Gastrocnemius medialis (tissue), 4 donors: ENCODE data around the gene MRPL10. TPM values are rescaled to one million over a fixed set of nuclear protein-coding genes. Genes with fewer than 3 reads are reported as not detected.

ENCODE experiments used
- ATAC-seq, 2 donors: fragments of 150-250 bp; one replicate each; pipeline ENCODE4 v1.9.1; 2016
- DNase-seq, 2 donors: peaks; one replicate each; pipeline ENCODE4 v3.0.0-alpha.2; 2019
- H3K27ac ChIP-seq, 4 donors: fragments of 200-600 bp; sonication (generic); 1 replicate in 1 of 4; 2 replicates in 3 of 4; pipeline ENCODE4 v1.5.1; 2016 to 2018; ENCODE audit warnings: mild to moderate bottlenecking in 2 of 4, moderate library complexity in 1 of 4
- H3K27me3 ChIP-seq, 3 donors: fragments of 200-600 bp; sonication (generic) in 2 of 3; 1 replicate in 1 of 3; 2 replicates in 2 of 3; pipeline versions ENCODE4 v1.5.1 to v1.6.0; 2016 to 2019; ENCODE audit warnings: mild to moderate bottlenecking in 1 of 3, moderate library complexity in 1 of 3
- H3K36me3 ChIP-seq, 2 donors: fragments of 200-600 bp; sonication (generic) in 1 of 2; one replicate each; pipeline ENCODE4 v1.5.1; 2017 to 2018
- H3K4me1 ChIP-seq, 2 donors: fragments of 200-600 bp; sonication (generic) in 1 of 2; one replicate each; pipeline ENCODE4 v1.5.1; 2016 to 2017; ENCODE audit warnings: mild to moderate bottlenecking in 2 of 2
- H3K4me3 ChIP-seq, 4 donors: fragments of 200-600 bp; sonication (generic) in 3 of 4; 1 replicate in 1 of 4; 2 replicates in 3 of 4; pipeline ENCODE4 v1.5.1; 2016 to 2019; ENCODE audit warnings: mild to moderate bottlenecking in 2 of 4
- H3K9me3 ChIP-seq, 3 donors: fragments of 200-600 bp; sonication (generic) in 2 of 3; 1 replicate in 1 of 3; 2 replicates in 2 of 3; pipeline ENCODE4 v1.5.1; 2016 to 2019
- POLR2A ChIP-seq, 2 donors: fragments of 450-650 bp; IDR thresholded peaks; one replicate each; pipeline ENCODE4 v1.6.1; 2017; ENCODE audit warnings: antibody characterized with exemption in 2 of 2, mild to moderate bottlenecking in 2 of 2, moderate library complexity in 2 of 2
- in situ Hi-C, 4 donors: fragments of 200-750 bp; cut with MboI; loops; one replicate each; pipeline versions ENCODE4 v1.15.0 to v1.8.0; 2017; ENCODE audit warnings: low sequenced_read_pairs in 4 of 4
- intact Hi-C: fragments of 100-400 bp; cut with DNase I; formaldehyde crosslinking; loops from one replicate; pipeline ENCODE4 v1.15.1; 2023; ENCODE audit warnings: low total_unique reads
- total RNA-seq, 4 donors: library from RNA; depleted of rRNA; stranded (reverse); fragments of >200 nt; gene quantifications; one replicate each; pipeline versions ENCODE4 v1.1.0 to v1.2.3, GENCODE V29; 2016
- TF ChIP-seq, protein P1 (sequence below), 5 experiments: fragments of 450-650 bp in 3 of 5; fragments of 200-600 bp in 2 of 5; sonication (generic) in 2 of 5; IDR thresholded peaks in 4 of 5; conservative IDR thresholded peaks in 1 of 5; 1 replicate in 4 of 5; 2 replicates in 1 of 5; pipeline ENCODE4 v1.5.1; 2016 to 2019; ENCODE audit warnings: antibody characterized with exemption in 5 of 5, mild to moderate bottlenecking in 3 of 5, moderate library complexity in 3 of 5

Gene MRPL10
- total RNA-seq, 4 donors from 2014 or later, result 38.6 to 76.5 (median 49.6) TPM

DNA sequence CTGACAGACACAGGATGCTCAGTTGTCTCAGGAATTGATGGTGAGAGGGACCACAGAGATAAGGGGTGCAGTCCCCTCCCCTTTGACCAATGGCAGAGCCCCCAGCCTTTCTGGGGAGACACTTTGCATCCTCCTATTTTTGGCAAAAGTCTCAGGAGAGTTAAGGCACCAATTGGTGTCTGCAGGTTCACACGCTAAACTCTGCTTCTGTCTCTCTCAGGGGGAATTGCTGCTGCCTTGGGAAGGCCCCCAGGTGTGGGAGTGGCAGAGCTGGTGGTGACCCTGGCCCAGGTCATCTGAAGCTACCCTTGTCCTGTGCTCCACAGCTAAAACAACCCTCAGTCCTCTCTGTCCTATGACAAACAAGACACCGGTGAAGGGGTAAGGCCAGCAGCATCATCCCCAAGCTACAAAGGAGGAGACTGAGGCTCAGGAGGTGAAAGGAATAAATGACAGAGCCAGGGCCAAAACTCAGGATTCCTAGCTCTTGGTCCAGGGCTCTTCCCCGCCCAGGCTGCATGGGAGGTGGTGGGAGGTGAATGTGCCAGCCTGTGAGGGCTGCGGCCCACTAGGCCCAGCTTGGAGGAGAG is 30.1 kb downstream of the MRPL10 start:
- Histone ChIP-seq H3K36me3 (no peaks in the 10 kb centered on the region), H3K4me3 (no peak overlapping the region), H3K9me3 (no peaks in the 10 kb centered on the region), H3K27ac (no peak overlapping the region), H3K4me1 (peaks cover 0 to 7% of the 10 kb centered on the region in 2 donors), H3K27me3 (no peaks in the 10 kb centered on the region)
- no peak for DNase-seq
- in situ Hi-C loops, result loop anchor here in 1 of 4 donors (10.0 kb wide), 1 partner anchor 106 kb away; the partner anchor contains the start of gene TBKBP1
- ATAC-seq, result no peak
- TF ChIP-seq, protein P1, sequence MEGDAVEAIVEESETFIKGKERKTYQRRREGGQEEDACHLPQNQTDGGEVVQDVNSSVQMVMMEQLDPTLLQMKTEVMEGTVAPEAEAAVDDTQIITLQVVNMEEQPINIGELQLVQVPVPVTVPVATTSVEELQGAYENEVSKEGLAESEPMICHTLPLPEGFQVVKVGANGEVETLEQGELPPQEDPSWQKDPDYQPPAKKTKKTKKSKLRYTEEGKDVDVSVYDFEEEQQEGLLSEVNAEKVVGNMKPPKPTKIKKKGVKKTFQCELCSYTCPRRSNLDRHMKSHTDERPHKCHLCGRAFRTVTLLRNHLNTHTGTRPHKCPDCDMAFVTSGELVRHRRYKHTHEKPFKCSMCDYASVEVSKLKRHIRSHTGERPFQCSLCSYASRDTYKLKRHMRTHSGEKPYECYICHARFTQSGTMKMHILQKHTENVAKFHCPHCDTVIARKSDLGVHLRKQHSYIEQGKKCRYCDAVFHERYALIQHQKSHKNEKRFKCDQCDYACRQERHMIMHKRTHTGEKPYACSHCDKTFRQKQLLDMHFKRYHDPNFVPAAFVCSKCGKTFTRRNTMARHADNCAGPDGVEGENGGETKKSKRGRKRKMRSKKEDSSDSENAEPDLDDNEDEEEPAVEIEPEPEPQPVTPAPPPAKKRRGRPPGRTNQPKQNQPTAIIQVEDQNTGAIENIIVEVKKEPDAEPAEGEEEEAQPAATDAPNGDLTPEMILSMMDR (IDR thresholded peaks at IDR 0.05 in 4 of 5, conservative IDR thresholded peaks at IDR 0.05 in 1 of 5), result no peak
- no peak for TF ChIP-seq POLR2A (IDR thresholded peaks at IDR 0.05)
- intact Hi-C loops, result loop anchor here (5.0 to 10.0 kb wide), 2 partner anchors 106 to 139 kb away; partner anchors contain the start of gene TBKBP1

- no peaks in the 10 kb centered on the region for H3K9me3 ChIP-seq
- H3K4me3 ChIP-seq, result no peak overlapping the region
- DNase-seq, result no peak
- no peak for ATAC-seq
- H3K36me3 ChIP-seq, result no peaks in the 10 kb centered on the region
- TF ChIP-seq, protein P1 (IDR thresholded peaks at IDR 0.05 in 4 of 5, conservative IDR thresholded peaks at IDR 0.05 in 1 of 5), result no peak
- no peak for TF ChIP-seq POLR2A (IDR thresholded peaks at IDR 0.05)
- H3K4me1 ChIP-seq, result peaks cover 0 to 1% of the 10 kb centered on the region in 2 donors
- H3K27ac ChIP-seq, result no peak overlapping the region
- in situ Hi-C loops, result loop anchor here in 1 of 4 donors (10.0 kb wide), 1 partner anchor 106 kb away; the partner anchor contains the start of gene TBKBP1
- intact Hi-C loops, result loop anchor here (5.0 to 10.0 kb wide), 2 partner anchors 106 to 138 kb away; partner anchors contain the start of gene TBKBP1
- H3K27me3 ChIP-seq, result no peaks in the 10 kb centered on the region
Observed at GRCh38 chr17:47800686-47801085, 30.7 kb downstream of the MRPL10 start.

DNA sequence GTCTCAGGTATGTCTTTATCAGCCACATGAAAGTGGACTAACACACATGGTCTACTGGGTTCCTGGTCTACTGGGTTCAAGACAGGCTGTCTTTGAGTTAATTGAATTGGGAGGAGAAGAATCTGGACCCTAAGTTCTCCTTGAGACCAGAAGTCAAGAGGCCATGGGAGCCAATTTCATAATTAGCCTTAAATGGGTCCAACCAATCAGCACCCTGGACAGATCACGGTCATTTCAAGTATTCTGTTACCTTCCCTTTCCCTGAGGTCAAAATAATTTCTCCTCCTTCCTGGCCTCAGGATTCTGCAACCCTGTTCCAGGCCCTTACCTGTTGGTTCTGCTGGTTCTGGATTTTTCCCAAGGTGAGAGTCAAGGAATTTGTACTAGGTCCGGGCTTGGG is 33.5 kb downstream of the MRPL10 start:
- DNase-seq, result no peak
- Histone ChIP-seq H3K4me3 (no peak overlapping the region), H3K36me3 (no peaks in the 10 kb centered on the region), H3K9me3 (no peaks in the 10 kb centered on the region), H3K4me1 (no peaks in the 10 kb centered on the region), H3K27me3 (peaks cover 0 to 9% (median 5%) of the 10 kb centered on the region in 3 donors), H3K27ac (no peak overlapping the region)
- TF ChIP-seq POLR2A (IDR thresholded peaks at IDR 0.05), result no peak
- TF ChIP-seq, protein P1 (IDR thresholded peaks at IDR 0.05 in 4 of 5, conservative IDR thresholded peaks at IDR 0.05 in 1 of 5), result no peak
- intact Hi-C loops (no loop called here), in situ Hi-C loops (loop anchor here in 1 of 4 donors (25.0 kb wide), 1 partner anchor 135 kb away; no protein-coding TSS in a partner anchor)
- no peak for ATAC-seq

- ATAC-seq, result no peak
- peaks cover 41 to 51% (median 45%) of the 10 kb centered on the region in 3 donors for H3K27me3 ChIP-seq
- in situ Hi-C loops (loop anchor here in 1 of 4 donors (25.0 kb wide), 1 partner anchor 131 kb away; no protein-coding TSS in a partner anchor), intact Hi-C loops (no loop called here)
- TF ChIP-seq, protein P1 (IDR thresholded peaks at IDR 0.05 in 4 of 5, conservative IDR thresholded peaks at IDR 0.05 in 1 of 5), result no peak
- TF ChIP-seq POLR2A (IDR thresholded peaks at IDR 0.05), result no peak
- H3K36me3 ChIP-seq, result no peaks in the 10 kb centered on the region
- H3K27ac ChIP-seq, result no peak overlapping the region
- DNase-seq, result no peak
- peaks cover 5 to 8% of the 10 kb centered on the region in 2 donors for H3K4me1 ChIP-seq
- H3K4me3 ChIP-seq, result no peak overlapping the region
- H3K9me3 ChIP-seq, result no peaks in the 10 kb centered on the region
Observed at GRCh38 chr17:47792979-47793378, 38.4 kb downstream of the MRPL10 start.
